AG04449 (cell line): ENCODE data around the gene VSX1.

ENCODE experiments used
- CTCF ChIA-PET: fragments of 350-600 bp; formaldehyde crosslinking; extraction: SDS; loops from one replicate; lab custom pipeline; 2021; ENCODE audit warnings: antibody characterized with exemption; lab: Yijun Ruan, JAX
- POLR2A ChIA-PET: fragments of 400-600, 350-600 bp; formaldehyde crosslinking; extraction: SDS; loops from one replicate; lab custom pipeline; 2020; ENCODE audit warnings: antibody characterized with exemption, inconsistent platforms; lab: Yijun Ruan, JAX
- DNase-seq: peaks from one replicate; pipeline ENCODE4 v3.0.0-alpha.2; 2010; ENCODE audit warnings: low read depth, low spot score
- H3K4me3 ChIP-seq: 2 replicates; pipeline ENCODE4 v1.5.1; 2011; ENCODE audit warnings: low read depth, mild to moderate bottlenecking, control low read depth, low read length
- CTCF ChIP-seq: IDR thresholded peaks from one replicate; pipeline ENCODE4 v1.5.1; 2011; ENCODE audit warnings: mild to moderate bottlenecking, moderate library complexity, low read length, control low read depth, inconsistent platforms; ENCODE audit not compliant: insufficient read depth; ENCODE audit errors: missing control alignments

VSX1 gene

GRCh38 chr20:25049261-25050060 lies 32.5 kb downstream of the VSX1 start:
- POLR2A ChIA-PET = no interaction called here
- no peak overlapping the region for H3K4me3 ChIP-seq
- no peak for DNase-seq
- CTCF ChIA-PET = interaction anchor here (1.4 kb wide), 1 partner anchor 12 kb away, joined by 3 read pairs; no protein-coding TSS in a partner anchor
- TF ChIP-seq CTCF = no peak

- TF ChIP-seq CTCF = no peak
- ChIA-PET CTCF (no interaction called here), POLR2A (no interaction called here)
- DNase-seq = no peak
- H3K4me3 ChIP-seq = no peak overlapping the region
Observed at GRCh38 chr20:25048519-25048952, 33.4 kb downstream of the VSX1 start.

GRCh38 chr20:25047766-25048165 lies 34.2 kb downstream of the VSX1 start:
- no peak for DNase-seq
- CTCF ChIA-PET = no interaction called here
- no peak overlapping the region for H3K4me3 ChIP-seq
- POLR2A ChIA-PET = no interaction called here
- TF ChIP-seq CTCF = no peak

GRCh38 chr20:25046736-25047666 lies 34.9 kb downstream of the VSX1 start:
- no peak overlapping the region for H3K4me3 ChIP-seq
- no peak for TF ChIP-seq CTCF
- ChIA-PET CTCF (no interaction called here), POLR2A (no interaction called here)
- no peak for DNase-seq

- CTCF ChIA-PET = no interaction called here
- POLR2A ChIA-PET = no interaction called here
- no peak overlapping the region for H3K4me3 ChIP-seq
- no peak for DNase-seq
- TF ChIP-seq CTCF = no peak
Observed at GRCh38 chr20:25046181-25046641, 35.7 kb downstream of the VSX1 start.

- POLR2A ChIA-PET = no interaction called here
- H3K4me3 ChIP-seq = no peak overlapping the region
- CTCF ChIA-PET = interaction anchor here (1.0 kb wide), 1 partner anchor 10 kb away, joined by 4 read pairs; no protein-coding TSS in a partner anchor
- TF ChIP-seq CTCF = no peak
- no peak for DNase-seq
Observed at GRCh38 chr20:25045343-25045712, 36.6 kb downstream of the VSX1 start.
